Activated CD8-positive, alpha-beta memory T cell treated with anti-CD3 and anti-CD28 coated beads, Interleukin-2, amount 50 U/mL, for 1 hour (primary cell): ENCODE measurements around the gene CDIPT.
A peak's percentile ranks its signal among the peaks of the same experiment; 100 is the strongest.

Experiments
- DNase-seq: peaks from one replicate; pipeline ENCODE4 v3.0.0-alpha.2; 2020; ENCODE audit errors: extremely low read depth

The CDIPT gene

DNA sequence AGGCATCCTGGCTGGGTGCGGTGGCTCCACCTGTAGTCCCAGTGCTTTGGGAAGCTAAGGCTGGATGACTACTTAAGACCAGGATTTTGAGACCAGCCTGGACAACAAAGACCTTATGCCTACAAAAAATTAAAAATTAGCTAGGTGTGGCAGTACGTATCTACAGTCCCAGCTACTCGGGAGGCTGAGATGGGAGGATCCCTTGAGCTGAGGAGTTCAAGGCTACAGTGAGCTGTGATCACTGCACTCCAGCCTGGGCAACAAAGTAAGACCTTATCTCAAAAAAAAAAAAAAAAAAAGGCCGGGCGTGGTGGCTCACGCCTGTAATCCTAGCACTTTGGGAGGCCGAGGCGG, 36.7 kb downstream of the CDIPT start:
- DNase-seq: no peak

DNA sequence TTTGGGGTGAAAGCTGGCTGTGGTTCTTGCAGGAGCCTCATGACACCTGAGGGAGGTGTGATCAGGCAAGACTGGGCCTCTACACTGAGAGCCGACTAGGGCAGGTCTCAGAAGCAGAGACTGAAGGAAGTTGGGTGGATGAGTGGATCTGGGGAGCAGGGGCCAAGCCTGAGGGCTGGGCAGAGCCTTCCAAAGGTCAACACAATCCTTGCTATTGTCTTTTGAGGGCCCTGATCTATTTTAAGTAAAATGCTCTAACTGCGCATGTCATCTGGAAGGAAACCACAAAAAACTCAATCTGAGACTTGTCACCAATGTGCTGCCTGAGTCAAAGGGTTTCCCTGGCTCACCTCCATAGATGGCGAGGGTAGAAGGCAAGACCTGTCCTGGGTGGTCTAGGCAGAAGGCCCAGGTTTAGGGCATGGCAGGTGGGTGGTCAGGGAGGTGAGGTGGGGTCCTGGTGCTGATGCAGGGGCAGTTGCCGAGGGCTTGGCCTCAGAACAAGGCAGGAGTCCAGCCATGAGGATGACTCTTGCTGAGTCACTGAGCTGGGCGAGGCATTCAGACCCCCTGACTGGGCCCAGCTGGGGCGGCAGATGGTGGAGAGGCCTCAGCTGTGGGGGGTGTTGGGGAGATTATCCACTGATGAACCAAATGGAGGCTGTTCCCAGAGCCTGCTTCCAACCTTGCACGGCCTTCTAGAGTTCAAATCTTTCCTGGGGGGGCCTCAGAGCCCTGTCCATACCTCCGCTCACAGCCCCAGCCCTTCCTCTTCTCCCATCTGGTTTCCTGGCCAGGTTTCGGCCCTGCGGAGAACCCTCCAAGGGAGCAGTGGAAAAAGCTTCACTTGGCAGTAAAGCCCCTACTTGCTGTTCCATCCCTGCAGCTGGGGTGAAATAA, 37.6 kb downstream of the CDIPT start:
- DNase-seq: no peak

DNA sequence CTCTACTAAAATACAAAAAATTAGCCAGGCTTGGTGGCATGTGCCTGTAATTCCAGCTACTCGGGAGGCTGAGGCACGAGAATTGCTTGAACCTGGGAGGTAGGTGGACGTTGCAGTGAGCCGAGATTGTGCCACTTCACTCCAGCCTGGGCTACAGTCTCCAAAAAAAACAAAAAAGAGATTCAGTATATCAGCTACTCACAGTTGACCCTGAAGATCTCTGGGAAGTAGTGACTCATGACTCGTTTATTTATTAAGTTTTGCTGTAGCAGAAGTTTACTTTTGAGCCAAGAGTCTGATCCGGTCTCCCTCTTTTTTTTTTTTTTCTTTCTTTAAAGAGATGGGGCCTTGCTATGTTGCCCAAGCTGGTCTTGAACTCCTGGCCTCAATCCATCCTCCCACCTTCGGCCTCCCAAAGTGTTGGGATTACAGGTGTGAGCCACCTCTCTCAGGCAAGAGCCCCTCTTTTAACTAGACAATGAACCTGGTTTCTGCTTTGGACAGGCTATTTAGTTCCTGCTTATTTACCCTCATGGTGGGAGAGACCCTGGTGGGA, 38.4 kb downstream of the CDIPT start:
- no peak for DNase-seq

DNA sequence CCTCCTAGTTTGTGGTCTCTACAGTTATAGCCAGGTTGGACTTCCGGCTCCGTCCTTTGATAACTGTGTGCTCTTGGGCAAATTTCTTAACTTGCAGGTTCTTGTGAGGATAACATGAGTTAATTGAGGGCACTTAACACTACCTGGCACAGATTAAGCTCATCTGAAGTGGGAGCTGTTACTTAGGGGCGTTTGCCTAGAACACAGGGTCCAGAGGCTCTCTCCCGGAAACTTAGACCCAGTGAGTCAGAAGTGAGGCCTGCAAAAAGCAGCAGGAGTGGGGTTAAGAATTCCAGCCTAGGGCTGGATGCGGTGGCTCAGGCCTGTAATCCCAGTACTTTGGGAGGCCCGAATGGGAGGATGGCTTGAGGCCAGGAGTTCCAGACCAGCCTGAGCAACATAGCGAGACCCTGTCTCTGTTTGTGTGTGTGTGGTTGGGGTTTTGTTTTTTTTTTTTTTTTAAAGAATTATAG, 41.3 kb downstream of the CDIPT start:
- DNase-seq: no peak

DNA sequence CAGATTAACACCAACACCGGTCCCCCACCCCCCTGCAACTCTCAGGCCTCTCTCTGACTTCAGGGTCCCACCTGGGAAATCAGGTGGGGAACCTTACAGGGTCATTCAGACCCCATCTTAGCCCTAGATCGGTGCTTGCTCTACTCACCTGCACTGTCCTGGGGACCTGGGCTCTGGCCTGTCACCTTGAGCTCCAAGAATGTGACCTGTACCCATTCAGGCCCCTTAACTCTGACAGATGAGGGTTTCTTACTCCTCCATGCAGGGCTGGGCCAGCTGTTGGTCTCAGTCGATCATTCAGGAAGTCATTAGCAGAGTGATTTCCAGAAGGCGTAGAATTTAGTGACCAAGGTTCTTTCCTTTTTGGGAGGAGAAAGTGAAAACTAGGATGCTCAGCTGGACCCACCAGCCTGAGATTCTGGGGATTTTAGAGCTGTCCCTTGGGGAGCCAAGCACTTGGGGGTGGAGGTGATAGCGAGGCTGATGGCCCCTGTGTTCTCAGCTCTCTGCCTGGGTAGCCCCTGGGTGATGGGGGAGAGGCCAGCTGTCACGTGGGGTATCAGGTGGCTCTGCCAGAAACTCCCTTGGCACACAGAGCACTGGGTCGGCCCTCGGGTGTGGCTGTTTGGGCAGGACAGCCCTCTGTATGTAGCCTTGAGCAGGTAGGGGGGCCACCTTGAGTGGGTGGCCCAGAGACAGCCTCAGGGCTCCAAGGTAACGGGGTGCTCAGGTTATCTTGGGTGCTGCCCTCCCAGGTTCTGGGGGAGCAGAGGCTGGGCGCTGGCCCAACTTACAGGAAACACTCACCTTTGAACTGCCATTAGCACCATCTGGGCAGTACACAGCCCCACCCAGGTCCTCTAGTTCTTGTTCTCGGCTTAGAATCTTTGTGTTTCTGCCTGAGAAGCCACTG, 42.0 kb downstream of the CDIPT start:
- no peak for DNase-seq

DNA sequence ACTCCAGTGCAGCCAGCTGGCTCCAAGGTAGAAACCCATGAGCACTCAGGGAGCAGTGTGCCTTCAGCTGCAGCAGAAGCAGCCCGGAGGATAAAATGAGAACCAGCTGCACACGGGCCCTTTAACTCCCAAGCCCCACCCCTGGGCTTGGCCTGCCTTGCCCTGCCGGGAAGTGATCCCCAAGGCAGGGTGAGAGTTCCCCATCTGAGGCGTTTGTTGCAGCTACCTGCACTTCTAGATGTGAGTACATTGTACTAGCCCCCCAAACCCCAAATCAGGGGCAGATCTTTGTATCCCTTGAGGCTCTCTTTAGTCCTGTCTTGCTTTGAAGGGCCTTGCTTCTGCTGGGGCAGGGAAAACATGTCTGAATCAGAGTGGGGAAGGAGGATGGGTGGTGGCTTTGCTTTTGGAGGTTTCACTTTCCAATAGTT, 42.7 kb downstream of the CDIPT start, which contains the start of gene MVP:
Gene MVP (plus strand): TSS at position 192 of the 431 bp plus-strand sequence. CDS start 10,088 bp downstream, outside the sequence.
- DNase-seq: no peak

DNA sequence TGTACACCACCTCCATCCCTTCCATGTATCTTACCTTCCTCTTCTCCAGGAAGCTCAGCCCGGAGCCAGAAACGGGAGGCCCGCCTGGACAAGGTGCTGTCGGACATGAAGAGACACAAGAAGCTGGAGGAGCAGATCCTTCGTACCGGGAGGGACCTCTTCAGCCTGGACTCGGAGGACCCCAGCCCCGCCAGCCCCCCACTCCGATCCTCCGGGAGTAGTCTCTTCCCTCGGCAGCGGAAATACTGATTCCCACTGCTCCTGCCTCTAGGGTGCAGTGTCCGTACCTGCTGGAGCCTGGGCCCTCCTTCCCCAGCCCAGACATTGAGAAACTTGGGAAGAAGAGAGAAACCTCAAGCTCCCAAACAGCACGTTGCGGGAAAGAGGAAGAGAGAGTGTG, 43.5 kb downstream of the CDIPT start:
- no peak for DNase-seq

DNA sequence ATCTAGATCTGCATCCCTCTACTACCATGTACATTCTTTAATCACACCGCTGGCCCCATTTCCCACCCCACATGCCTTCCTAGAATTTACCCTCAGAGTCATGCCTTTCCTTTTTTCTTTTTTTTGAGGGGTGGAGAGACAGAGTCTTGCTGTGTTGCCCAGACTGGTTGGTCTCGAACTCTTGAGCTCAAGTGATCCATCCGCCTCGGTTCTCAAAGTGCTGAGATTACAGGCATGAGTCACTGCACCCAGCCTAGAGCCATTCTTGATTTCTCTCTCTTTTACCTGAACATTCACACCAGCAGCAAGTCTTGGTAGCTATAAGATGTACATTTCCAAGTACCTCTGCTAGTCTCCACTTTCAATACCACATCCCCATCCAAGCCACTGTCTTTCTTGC, 44.9 kb downstream of the CDIPT start:
- no peak for DNase-seq

DNA sequence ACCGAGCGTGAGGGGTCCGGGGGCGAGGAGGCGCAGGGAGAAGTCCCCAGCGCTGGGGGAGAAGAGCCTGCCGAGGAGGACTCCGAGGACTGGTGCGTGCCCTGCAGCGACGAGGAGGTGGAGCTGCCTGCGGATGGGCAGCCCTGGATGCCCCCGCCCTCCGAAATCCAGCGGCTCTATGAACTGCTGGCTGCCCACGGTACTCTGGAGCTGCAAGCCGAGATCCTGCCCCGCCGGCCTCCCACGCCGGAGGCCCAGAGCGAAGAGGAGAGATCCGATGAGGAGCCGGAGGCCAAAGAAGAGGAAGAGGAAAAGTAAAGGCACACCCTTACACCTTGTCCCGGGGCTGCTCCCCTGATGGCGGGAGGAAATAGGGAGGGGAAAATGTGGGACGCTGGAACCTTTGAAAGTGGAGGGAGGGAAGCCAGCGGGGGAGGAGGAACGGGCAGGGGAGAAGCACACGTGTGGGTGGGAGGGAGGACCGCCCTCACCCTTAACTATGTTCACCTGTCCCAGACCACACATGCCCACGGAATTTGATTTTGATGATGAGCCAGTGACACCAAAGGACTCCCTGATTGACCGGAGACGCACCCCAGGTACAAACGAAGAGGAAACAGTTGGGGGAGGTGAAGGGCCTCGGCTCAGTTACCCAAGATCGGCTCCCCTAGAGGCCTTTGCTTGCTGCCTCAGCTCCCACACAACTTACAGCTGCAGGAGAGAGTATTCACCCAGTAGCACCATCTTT, 46.2 kb downstream of the CDIPT start:
- no peak for DNase-seq

DNA sequence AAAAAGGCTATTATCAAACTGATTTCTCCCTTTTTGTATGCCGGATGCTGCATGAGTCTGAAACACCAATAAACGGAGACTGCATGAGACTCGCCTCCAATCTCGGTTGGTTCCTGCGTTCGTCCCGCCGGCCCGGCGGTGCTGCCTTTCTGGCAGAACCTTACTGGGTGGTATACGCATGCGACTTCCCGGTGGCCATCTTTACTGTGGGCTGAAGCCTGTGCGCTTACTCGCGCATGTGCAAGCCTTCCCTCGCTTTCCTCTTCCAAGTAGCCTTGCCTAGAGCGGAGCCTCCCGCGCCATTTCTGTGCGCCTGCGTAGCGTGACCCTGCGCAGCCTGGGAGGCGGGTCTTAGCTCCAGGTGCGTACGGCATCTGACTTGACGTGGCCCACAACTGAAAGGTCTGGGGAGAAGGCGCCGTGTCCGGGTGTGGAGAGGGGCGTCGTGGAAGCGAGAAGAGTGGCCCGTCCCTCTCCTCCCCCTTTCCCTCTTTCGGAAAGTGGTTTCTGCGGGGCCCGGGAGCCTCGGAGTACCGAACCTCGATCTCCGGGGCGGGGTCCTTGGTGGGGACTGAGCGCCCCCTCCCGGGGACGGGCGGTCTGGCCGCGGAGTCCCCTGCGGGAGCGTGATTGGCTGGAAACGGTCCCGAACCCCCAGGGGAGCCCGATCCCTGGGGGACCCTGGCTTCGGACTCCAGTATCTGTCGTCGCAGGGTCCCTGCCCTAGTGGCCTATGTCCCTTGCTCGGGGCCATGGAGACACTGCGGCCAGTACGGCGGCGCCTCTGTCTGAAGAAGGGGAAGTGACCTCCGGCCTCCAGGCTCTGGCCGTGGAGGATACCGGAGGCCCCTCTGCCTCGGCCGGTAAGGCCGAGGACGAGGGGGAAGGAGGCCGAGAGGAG, 47.0 kb downstream of the CDIPT start, which contains the start of gene PAGR1:
Gene PAGR1 (plus strand): TSS at position 360 of the 901 bp plus-strand sequence. CDS start 374 bp downstream, at position 734.
- peak; percentile 94 for DNase-seq

DNA sequence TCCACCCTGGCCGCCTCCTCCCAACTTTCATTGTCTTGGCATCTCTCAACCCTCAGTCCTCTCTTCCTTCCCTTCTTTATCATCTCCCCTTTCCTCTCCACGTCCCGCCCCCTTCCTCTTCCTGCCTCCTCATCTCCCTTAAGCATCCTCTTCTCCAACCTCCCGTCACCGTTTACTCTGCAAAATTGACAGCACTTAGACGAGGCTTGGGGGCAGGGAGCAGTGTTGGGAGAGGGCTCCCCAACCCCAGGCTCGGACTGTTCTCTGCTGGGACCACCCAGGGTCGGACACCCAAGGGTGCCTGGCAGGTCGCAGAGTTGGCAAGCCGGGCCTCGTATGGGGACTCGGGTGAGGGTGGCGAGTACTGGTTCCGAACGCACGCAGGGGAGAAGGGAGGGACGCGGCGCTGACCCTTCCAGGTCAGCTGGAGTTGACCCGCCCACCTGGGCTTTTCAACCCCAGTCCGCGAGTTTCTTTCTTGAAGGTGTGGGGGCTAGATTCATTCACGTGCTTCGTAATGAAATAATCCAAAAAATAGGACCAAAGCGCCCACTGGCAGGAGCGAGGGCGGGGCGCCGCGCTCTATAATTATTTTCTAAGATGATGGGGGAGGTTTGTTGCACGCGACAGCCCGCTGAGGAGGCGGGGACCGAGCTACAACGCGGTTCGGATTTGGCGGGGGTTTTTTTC, 47.8 kb downstream of the CDIPT start:
- no peak for DNase-seq

DNA sequence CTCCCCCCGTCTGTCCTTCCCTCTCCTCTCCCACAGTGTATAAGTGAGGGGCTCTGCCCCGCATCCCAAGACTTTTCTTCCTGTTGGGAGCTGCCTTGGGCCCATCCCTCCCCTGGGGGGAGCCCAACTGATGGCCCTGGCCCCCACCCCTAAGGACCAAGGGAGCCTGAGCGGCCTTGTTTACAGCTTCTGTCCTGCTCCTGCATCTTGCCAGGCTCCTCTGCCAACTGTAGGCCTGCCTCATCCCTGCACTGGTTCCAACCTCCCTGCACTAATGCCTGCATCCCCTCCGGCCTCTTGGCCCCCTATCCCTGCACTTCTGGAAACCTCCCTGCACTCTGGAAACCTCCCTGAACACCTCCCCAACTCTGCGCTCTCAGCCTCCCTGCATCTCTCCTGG, 48.4 kb downstream of the CDIPT start:
- DNase-seq: no peak

DNA sequence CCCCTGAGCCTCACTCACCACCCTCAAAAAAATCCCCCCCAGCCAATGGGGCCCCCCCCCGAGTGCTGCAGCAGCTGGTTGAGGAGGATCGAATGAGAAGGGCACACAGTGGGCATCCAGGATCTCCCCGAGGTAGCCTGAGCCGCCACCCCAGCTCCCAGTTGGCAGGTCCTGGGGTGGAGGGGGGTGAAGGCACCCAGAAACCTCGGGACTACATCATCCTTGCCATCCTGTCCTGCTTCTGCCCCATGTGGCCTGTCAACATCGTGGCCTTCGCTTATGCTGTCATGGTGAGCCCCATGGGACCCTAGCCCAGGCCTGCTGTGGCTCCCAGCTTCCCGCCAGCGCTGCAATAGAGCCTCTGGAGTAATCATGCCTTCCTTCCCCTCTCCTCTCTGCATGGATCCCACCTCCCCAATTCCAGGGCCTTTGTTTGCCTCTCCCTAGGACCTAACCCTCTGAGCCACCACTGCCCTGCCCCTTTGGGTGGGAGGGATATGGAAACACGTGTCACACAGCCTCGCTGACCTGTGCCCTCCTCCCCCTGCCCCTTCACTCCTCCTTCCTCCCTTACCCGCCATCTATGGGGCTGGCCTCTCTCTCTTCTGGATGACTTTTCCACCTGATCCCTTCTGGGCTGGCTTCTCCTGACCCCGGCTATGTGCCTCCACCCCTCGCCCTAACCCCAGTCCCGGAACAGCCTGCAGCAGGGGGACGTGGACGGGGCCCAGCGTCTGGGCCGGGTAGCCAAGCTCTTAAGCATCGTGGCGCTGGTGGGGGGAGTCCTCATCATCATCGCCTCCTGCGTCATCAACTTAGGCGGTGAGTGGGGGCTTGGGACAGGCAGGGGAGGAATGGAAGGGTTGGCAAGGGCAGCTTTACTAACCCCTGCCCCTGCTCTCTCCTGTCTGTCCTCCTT, 49.1 kb downstream of the CDIPT start:
- no peak for DNase-seq

DNA sequence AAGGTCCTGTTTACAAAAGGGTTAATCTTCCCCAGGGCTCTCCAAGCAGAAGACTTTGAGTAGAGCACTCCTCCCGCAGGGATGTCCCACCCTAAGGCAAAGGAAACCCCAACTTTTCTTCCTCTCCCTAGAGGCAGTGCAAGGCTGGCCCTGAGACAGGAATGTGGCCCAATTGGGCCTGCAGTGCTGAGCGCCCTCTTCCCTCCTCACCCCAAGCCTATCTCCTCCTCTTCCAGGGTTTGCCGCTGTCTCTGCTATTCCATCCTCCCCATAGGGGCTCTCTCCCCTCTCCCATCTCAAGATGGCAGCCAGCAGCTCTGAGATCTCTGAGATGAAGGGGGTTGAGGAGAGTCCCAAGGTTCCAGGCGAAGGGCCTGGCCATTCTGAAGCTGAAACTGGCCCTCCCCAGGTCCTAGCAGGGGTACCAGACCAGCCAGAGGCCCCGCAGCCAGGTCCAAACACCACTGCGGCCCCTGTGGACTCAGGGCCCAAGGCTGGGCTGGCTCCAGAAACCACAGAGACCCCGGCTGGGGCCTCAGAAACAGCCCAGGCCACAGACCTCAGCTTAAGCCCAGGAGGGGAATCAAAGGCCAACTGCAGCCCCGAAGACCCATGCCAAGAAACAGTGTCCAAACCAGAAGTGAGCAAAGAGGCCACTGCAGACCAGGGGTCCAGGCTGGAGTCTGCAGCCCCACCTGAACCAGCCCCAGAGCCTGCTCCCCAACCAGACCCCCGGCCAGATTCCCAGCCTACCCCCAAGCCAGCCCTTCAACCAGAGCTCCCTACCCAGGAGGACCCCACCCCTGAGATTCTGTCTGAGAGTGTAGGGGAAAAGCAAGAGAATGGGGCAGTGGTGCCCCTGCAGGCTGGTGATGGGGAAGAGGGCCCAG, 50.0 kb downstream of the CDIPT start:
- no peak for DNase-seq

DNA sequence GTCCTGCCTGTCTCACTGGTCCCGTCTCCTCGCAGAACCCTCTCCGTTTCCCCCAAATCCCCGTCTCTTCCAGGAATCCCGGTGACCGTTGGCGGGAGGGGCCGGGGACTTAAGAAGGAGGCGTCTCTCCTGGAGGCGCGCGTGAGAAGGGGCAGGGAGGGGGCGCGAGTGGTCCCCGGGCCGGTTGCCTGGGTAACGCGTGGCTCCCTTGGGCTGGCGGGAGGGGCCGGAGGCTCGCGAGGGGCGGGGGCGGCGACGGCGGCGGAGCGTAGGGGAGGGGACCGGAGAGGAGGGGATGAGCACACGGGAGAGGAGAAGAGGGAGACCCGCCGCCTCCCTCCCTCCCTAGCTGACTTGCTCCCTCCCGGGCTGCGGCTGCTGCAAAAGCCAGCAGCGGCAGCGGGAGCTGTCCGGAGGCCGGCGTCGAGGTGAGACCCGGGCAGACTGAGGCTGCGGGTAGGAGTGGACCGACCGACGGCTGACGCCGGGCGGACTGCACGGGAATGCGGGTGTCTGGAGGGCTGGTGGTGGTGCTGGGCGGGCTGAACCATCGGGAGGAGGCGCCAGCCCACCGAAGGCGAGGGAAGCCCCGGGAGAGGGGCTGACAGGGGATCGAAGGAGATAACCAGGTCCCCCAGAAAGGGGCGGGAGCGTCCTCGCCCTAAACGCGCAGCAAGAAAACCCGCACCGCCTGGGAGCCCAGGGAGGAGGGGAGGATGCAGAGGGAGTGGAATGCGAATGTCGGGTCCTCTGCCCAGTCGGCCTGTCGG, 50.9 kb downstream of the CDIPT start, which contains the start of gene PRRT2:
Gene PRRT2 (plus strand): TSS at position 298 of the 770 bp plus-strand sequence. CDS start 862 bp downstream, outside the sequence.
- no peak for DNase-seq

DNA sequence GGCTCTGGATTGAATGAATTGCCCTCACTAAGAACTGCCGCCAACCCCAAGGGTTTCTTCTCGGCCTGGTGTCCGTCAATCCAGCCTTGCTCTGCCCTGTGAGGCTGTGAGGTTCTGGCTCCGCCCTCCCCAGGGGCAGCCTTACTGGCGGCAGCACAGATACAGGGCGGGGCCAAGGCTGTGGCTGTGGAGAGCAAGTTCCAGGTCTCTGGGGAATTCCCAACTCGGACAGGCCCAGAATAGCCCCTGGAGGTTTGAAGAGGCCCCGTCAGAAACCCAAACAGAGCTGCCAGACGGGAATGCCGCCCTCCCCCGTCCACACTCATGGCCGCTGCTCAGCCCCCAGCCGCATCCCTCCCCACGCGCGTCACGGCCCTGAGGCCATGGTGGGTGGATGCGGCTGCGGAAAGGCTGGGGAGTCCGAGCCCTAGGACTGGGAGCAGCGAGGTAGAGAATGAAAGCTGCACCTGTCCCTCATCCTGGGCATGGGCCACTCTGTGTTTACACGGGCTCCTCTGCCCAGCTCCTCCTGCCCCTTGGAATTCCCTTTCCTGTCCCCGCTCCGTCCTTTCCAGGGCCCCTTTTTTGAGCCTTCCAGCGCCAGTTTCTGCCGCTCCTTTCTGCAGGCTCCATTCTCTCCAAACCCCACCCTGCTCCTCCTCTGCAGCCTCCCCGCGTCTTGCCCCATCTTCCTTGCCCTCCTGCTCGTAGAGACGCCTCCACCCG, 51.7 kb downstream of the CDIPT start:
- no peak for DNase-seq
